Neuronal stem cell (in vitro differentiated cells): ENCODE results near the gene IFITM2.

ENCODE experiments used
- DNase-seq: peaks from one replicate; pipeline ENCODE4 v3.0.0-alpha.2; 2013; ENCODE audit warnings: low spot score
- H2AFZ ChIP-seq: one replicate; pipeline ENCODE4 v1.6.1; 2013; ENCODE audit warnings: mild to moderate bottlenecking, low read length, inconsistent platforms
- H2AK5ac ChIP-seq: 2 replicates; pipeline ENCODE4 v1.6.1; 2013; ENCODE audit warnings: low read depth, mild to moderate bottlenecking, inconsistent platforms, low read length, moderate library complexity, mixed read lengths
- H2BK120ac ChIP-seq: 2 replicates; pipeline ENCODE4 v1.6.1; 2013; ENCODE audit warnings: low read depth, mild to moderate bottlenecking, inconsistent platforms, low read length, moderate library complexity, mixed read lengths
- H2BK12ac ChIP-seq: one replicate; pipeline ENCODE4 v1.6.1; 2013; ENCODE audit warnings: low read length, inconsistent platforms
- H2BK15ac ChIP-seq: 2 replicates; pipeline ENCODE4 v1.6.1; 2013; ENCODE audit warnings: mild to moderate bottlenecking, low read length, inconsistent platforms, mixed read lengths
- H2BK5ac ChIP-seq: one replicate; pipeline ENCODE4 v1.6.1; 2013; ENCODE audit warnings: inconsistent platforms, mild to moderate bottlenecking, low read length, moderate library complexity
- H3K14ac ChIP-seq: one replicate; pipeline ENCODE4 v1.6.1; 2013; ENCODE audit warnings: low read length, inconsistent platforms
- H3K18ac ChIP-seq: 2 replicates; pipeline ENCODE4 v1.6.1; 2013; ENCODE audit warnings: low read length, inconsistent platforms
- H3K23ac ChIP-seq: 2 replicates; pipeline ENCODE4 v1.6.1; 2013; ENCODE audit warnings: low read depth, mild to moderate bottlenecking, mixed read lengths, low read length, inconsistent platforms; ENCODE audit not compliant: poor library complexity
- H3K27ac ChIP-seq: replicated peaks from 3 replicates; pipeline ENCODE4 v1.5.1; 2013; ENCODE audit warnings: low read length, inconsistent platforms
- H3K27me3 ChIP-seq, 3 experiments: 2 replicates each; pipeline ENCODE4 v1.6.1; 2013; ENCODE audit warnings: low read length in 3 of 3, mild to moderate bottlenecking in 2 of 3, inconsistent platforms in 1 of 3, low read depth in 1 of 3, mixed read lengths in 1 of 3, moderate library complexity in 1 of 3; ENCODE audit not compliant: control insufficient read depth in 3 of 3, insufficient read depth in 3 of 3
- H3K36me3 ChIP-seq, 2 donors: replicated peaks in 1 of 2; 2 replicates each; pipeline ENCODE4 v1.6.1; 2013; ENCODE audit warnings: low read length in 2 of 2; ENCODE audit not compliant: control insufficient read depth in 2 of 2, insufficient read depth in 2 of 2
- H3K4ac ChIP-seq: 2 replicates; pipeline ENCODE4 v1.6.1; 2013; ENCODE audit warnings: inconsistent platforms, mild to moderate bottlenecking, low read length, moderate library complexity
- H3K4me1 ChIP-seq, 2 donors: 1 replicate in 1 of 2; 2 replicates in 1 of 2; pipeline ENCODE4 v1.6.1; 2013; ENCODE audit warnings: low read length in 2 of 2, low read depth in 1 of 2; ENCODE audit not compliant: control insufficient read depth in 2 of 2, insufficient read depth in 1 of 2
- H3K4me2 ChIP-seq: one replicate; pipeline ENCODE4 v1.6.1; 2013; ENCODE audit warnings: mild to moderate bottlenecking, low read length, inconsistent platforms; ENCODE audit not compliant: insufficient read depth, poor library complexity, severe bottlenecking
- H3K4me3 ChIP-seq, 2 donors: 2 replicates each; pipeline ENCODE4 v1.5.1; 2013; ENCODE audit warnings: low read length in 2 of 2, mild to moderate bottlenecking in 2 of 2, inconsistent platforms in 1 of 2, moderate library complexity in 1 of 2
- H3K79me1 ChIP-seq: one replicate; pipeline ENCODE4 v1.6.1; 2013; ENCODE audit warnings: low read depth, mild to moderate bottlenecking, inconsistent platforms, low read length, moderate library complexity
- H3K9ac ChIP-seq: one replicate; pipeline ENCODE4 v1.6.1; 2013; ENCODE audit warnings: mild to moderate bottlenecking, low read depth, low read length, inconsistent platforms; ENCODE audit not compliant: poor library complexity
- H3K9me3 ChIP-seq, 2 donors: replicated peaks in 1 of 2; 2 replicates each; pipeline versions ENCODE3 to v1.6.1; 2013; ENCODE audit warnings: low read length in 2 of 2, mild to moderate bottlenecking in 2 of 2, inconsistent platforms in 1 of 2, low read depth in 1 of 2, mixed read lengths in 1 of 2, moderate library complexity in 1 of 2; ENCODE audit not compliant: control insufficient read depth in 2 of 2, insufficient read depth in 1 of 2
- H4K8ac ChIP-seq: one replicate; pipeline ENCODE4 v1.6.1; 2013; ENCODE audit warnings: low read depth, mild to moderate bottlenecking, inconsistent platforms, low read length, moderate library complexity
- H4K91ac ChIP-seq: one replicate; pipeline ENCODE4 v1.6.1; 2013; ENCODE audit warnings: low read length, low read depth, mild to moderate bottlenecking, inconsistent platforms; ENCODE audit not compliant: poor library complexity
- WGBS, 2 donors: extraction: QIAGEN DNeasy Blood & Tissue Kit; methylation state at CpG; one replicate each; pipeline ENCODE4 v1.1.7; 2013; ENCODE audit warnings: missing lambda C conversion rate in 2 of 2, mixed read lengths in 1 of 2; ENCODE audit not compliant: insufficient read length in 2 of 2, insufficient replicate concordance in 1 of 2; ENCODE audit errors: extremely low coverage in 2 of 2; 5-methylcytosine and 5-hydroxymethylcytosine counted together

IFITM2 gene

GRCh38 chr11:304061-304506 lies 3.5 kb upstream of the IFITM2 start:
- peak overlapping the region; percentile 46 for H3K4ac ChIP-seq
- H3K4me2 ChIP-seq: no peak overlapping the region
- peaks cover 27 to 28% of the 10 kb centered on the region in 2 donors for H3K4me1 ChIP-seq
- H2AK5ac ChIP-seq: peak overlapping the region; percentile 99
- no peak overlapping the region for H3K23ac ChIP-seq
- H4K8ac ChIP-seq: no peak overlapping the region
- peak overlapping the region; percentile 5 for H3K27ac ChIP-seq
- peak overlapping the region; percentile 97 for H2BK120ac ChIP-seq
- peak overlapping the region; percentile 99 for H2BK12ac ChIP-seq
- H3K18ac ChIP-seq: peak overlapping the region; percentile 95
- no peaks in the 10 kb centered on the region for H3K36me3 ChIP-seq
- H3K27me3 ChIP-seq: no peaks in the 10 kb centered on the region
- H3K14ac ChIP-seq: no peak overlapping the region
- peak overlapping the region; percentile 70 for H2BK5ac ChIP-seq
- no peak for DNase-seq
- H3K4me3 ChIP-seq: no peak overlapping the region
- H2BK15ac ChIP-seq: peak overlapping the region; percentile 93
- no peak overlapping the region for H2AFZ ChIP-seq
- peaks cover 4 to 7% of the 10 kb centered on the region in 2 donors for H3K9me3 ChIP-seq
- H4K91ac ChIP-seq: peak overlapping the region; percentile 93
- no peak overlapping the region for H3K9ac ChIP-seq
- WGBS, 2 donors: no CpG with 5 or more reads among the region's 52 CpGs
- H3K79me1 ChIP-seq: peaks cover 2% of the 10 kb centered on the region

- peak overlapping the region; percentile 66 for H2AFZ ChIP-seq
- no peak overlapping the region for H2BK15ac ChIP-seq
- peaks cover 4 to 7% of the 10 kb centered on the region in 2 donors for H3K9me3 ChIP-seq
- no peak overlapping the region for H3K4me2 ChIP-seq
- peaks cover 2% of the 10 kb centered on the region for H3K79me1 ChIP-seq
- no peak overlapping the region for H2BK120ac ChIP-seq
- H3K23ac ChIP-seq: no peak overlapping the region
- no peak overlapping the region for H3K4ac ChIP-seq
- DNase-seq: peak; percentile 56
- H3K18ac ChIP-seq: no peak overlapping the region
- no peak overlapping the region for H2BK5ac ChIP-seq
- H3K4me3 ChIP-seq: no peak overlapping the region
- H3K36me3 ChIP-seq: peaks cover 0 to 4% of the 10 kb centered on the region in 2 donors
- peaks cover 28 to 33% of the 10 kb centered on the region in 2 donors for H3K4me1 ChIP-seq
- no peak overlapping the region for H3K14ac ChIP-seq
- H4K91ac ChIP-seq: no peak overlapping the region
- H4K8ac ChIP-seq: no peak overlapping the region
- no peak overlapping the region for H2AK5ac ChIP-seq
- no CpG with 5 or more reads among the region's 19 CpGs for WGBS, 2 donors
- no peak overlapping the region for H3K9ac ChIP-seq
- no peak overlapping the region for H2BK12ac ChIP-seq
- H3K27ac ChIP-seq: peak overlapping the region; percentile 82
- H3K27me3 ChIP-seq: no peaks in the 10 kb centered on the region
Observed at GRCh38 chr11:304915-305843, 2.4 kb upstream of the IFITM2 start.

- H3K36me3 ChIP-seq: peaks cover 0 to 4% of the 10 kb centered on the region in 2 donors
- H3K23ac ChIP-seq: no peak overlapping the region
- no peak overlapping the region for H3K9ac ChIP-seq
- no peak overlapping the region for H3K4me2 ChIP-seq
- no peak overlapping the region for H2BK15ac ChIP-seq
- no peak overlapping the region for H2BK12ac ChIP-seq
- no peaks in the 10 kb centered on the region for H3K27me3 ChIP-seq
- H3K27ac ChIP-seq: peak overlapping the region; percentile 82
- no peak overlapping the region for H3K4ac ChIP-seq
- no peak overlapping the region for H4K8ac ChIP-seq
- peak overlapping the region; percentile 68 for H2BK120ac ChIP-seq
- H4K91ac ChIP-seq: no peak overlapping the region
- DNase-seq: no peak
- H2AK5ac ChIP-seq: peak overlapping the region; percentile 22
- WGBS, 2 donors: no CpG with 5 or more reads among the region's 10 CpGs
- peaks cover 26 to 32% of the 10 kb centered on the region in 2 donors for H3K4me1 ChIP-seq
- peak overlapping the region; percentile 66 for H2AFZ ChIP-seq
- H3K79me1 ChIP-seq: peaks cover 2% of the 10 kb centered on the region
- peaks cover 4 to 7% of the 10 kb centered on the region in 2 donors for H3K9me3 ChIP-seq
- no peak overlapping the region for H3K4me3 ChIP-seq
- peak overlapping the region; percentile 78 for H3K18ac ChIP-seq
- H3K14ac ChIP-seq: no peak overlapping the region
- H2BK5ac ChIP-seq: peak overlapping the region; percentile 69
Observed at GRCh38 chr11:305844-306211, 1.8 kb upstream of the IFITM2 start.
